NT2/D1 (cell line): ENCODE data around the gene PYURF.

Experiments used
- YY1 ChIP-seq: IDR thresholded peaks from 2 replicates; pipeline ENCODE4 v1.6.1; 2011; ENCODE audit not compliant: insufficient read length, insufficient read depth
- ZNF274 ChIP-seq: IDR thresholded peaks from 2 replicates; pipeline ENCODE4 v1.6.1; 2011; ENCODE audit warnings: mild to moderate bottlenecking, low read depth, low read length

GRCh38 chr4:88524171-88524570, 595 bp upstream of the PYURF start:
- TF ChIP-seq YY1: no peak
- no peak for TF ChIP-seq ZNF274
